Liver (tissue), 9 donors: Measurements from ENCODE around the gene ASB7. TPM values are rescaled to one million over a fixed set of nuclear protein-coding genes. Genes with fewer than 3 reads are reported as not detected.

ENCODE experiments used
- DNase-seq: peaks from one replicate; pipeline ENCODE4 v3.0.0-alpha.2; 2017; ENCODE audit warnings: low spot score
- H3K27ac ChIP-seq, 2 donors: one replicate each; pipeline ENCODE4 v1.7.0; 2013; ENCODE audit warnings: inconsistent platforms in 2 of 2, low read length in 2 of 2, control low read depth in 1 of 2, low read depth in 1 of 2, mild to moderate bottlenecking in 1 of 2
- H3K27me3 ChIP-seq, 4 donors: one replicate each; pipeline versions ENCODE4 v1.6.1 to v1.7.0; 2013; ENCODE audit warnings: low read length in 3 of 4, inconsistent platforms in 1 of 4, mild to moderate bottlenecking in 1 of 4, moderate library complexity in 1 of 4; ENCODE audit not compliant: control insufficient read depth in 4 of 4, insufficient read depth in 4 of 4
- H3K36me3 ChIP-seq, 4 donors: one replicate each; pipeline versions ENCODE4 v1.6.1 to v1.7.0; 2013; ENCODE audit warnings: low read length in 3 of 4, mild to moderate bottlenecking in 3 of 4, low read depth in 1 of 4, moderate library complexity in 1 of 4; ENCODE audit not compliant: control insufficient read depth in 4 of 4, insufficient read depth in 3 of 4
- H3K4me1 ChIP-seq, 4 donors: one replicate each; pipeline versions ENCODE4 v1.6.1 to v1.7.0; 2013; ENCODE audit warnings: low read length in 3 of 4, mild to moderate bottlenecking in 3 of 4, moderate library complexity in 1 of 4; ENCODE audit not compliant: control insufficient read depth in 4 of 4, insufficient read depth in 4 of 4
- H3K4me3 ChIP-seq, 3 donors: one replicate each; pipeline versions ENCODE4 v1.6.1 to v1.7.0; 2013; ENCODE audit warnings: low read length in 3 of 3, control low read depth in 1 of 3, low read depth in 1 of 3, mild to moderate bottlenecking in 1 of 3
- H3K9ac ChIP-seq, 2 donors: one replicate each; pipeline ENCODE4 v1.7.0; 2013; ENCODE audit warnings: low read length in 2 of 2, mild to moderate bottlenecking in 2 of 2, moderate library complexity in 2 of 2, control low read depth in 1 of 2, low read depth in 1 of 2
- H3K9me3 ChIP-seq, 4 donors: one replicate each; pipeline versions ENCODE4 v1.6.1 to v1.7.0; 2013; ENCODE audit warnings: low read length in 3 of 4; ENCODE audit not compliant: control insufficient read depth in 4 of 4
- ATF3 ChIP-seq: IDR thresholded peaks from 2 replicates; pipeline ENCODE4 v1.6.1; 2016; ENCODE audit warnings: antibody characterized with exemption
- CTCF ChIP-seq: fragments of 150-350 bp; IDR thresholded peaks from 2 replicates; pipeline ENCODE4 v1.5.1; 2017; ENCODE audit warnings: improper control_type of control experiment, low read depth, low read length; ENCODE audit not compliant: missing input control
- EGR1 ChIP-seq, 2 donors: IDR thresholded peaks; 2 replicates each; pipeline ENCODE4 v1.6.1; 2016 to 2018; ENCODE audit warnings: antibody characterized with exemption in 2 of 2, low read depth in 2 of 2
- FOXA1 ChIP-seq: IDR thresholded peaks from 2 replicates; pipeline ENCODE4 v1.6.1; 2016; ENCODE audit warnings: antibody characterized with exemption
- FOXA2 ChIP-seq: IDR thresholded peaks from 2 replicates; pipeline ENCODE4 v1.6.1; 2016; ENCODE audit warnings: antibody characterized with exemption
- GABPA ChIP-seq, 2 donors: IDR thresholded peaks in 1 of 2; conservative IDR thresholded peaks in 1 of 2; 2 replicates each; pipeline ENCODE4 v1.6.1; 2016; ENCODE audit warnings: antibody characterized with exemption in 2 of 2, mild to moderate bottlenecking in 1 of 2, moderate library complexity in 1 of 2
- HNF4A ChIP-seq, 2 donors: conservative IDR thresholded peaks; 2 replicates each; pipeline ENCODE4 v1.6.1; 2016; ENCODE audit warnings: antibody characterized with exemption in 2 of 2, mild to moderate bottlenecking in 2 of 2
- HNF4G ChIP-seq: IDR thresholded peaks from 2 replicates; pipeline ENCODE4 v1.6.1; 2016; ENCODE audit warnings: antibody characterized with exemption
- JUND ChIP-seq, 2 donors: IDR thresholded peaks; 2 replicates each; pipeline ENCODE4 v1.6.1; 2016; ENCODE audit warnings: antibody characterized with exemption in 2 of 2
- MAX ChIP-seq: IDR thresholded peaks from 2 replicates; pipeline ENCODE4 v1.6.1; 2016; ENCODE audit warnings: antibody characterized with exemption
- NR2F2 ChIP-seq: IDR thresholded peaks from 2 replicates; pipeline ENCODE4 v1.6.1; 2016; ENCODE audit warnings: antibody characterized with exemption
- RAD21 ChIP-seq, 2 donors: IDR thresholded peaks; 2 replicates each; pipeline ENCODE4 v1.6.1; 2016; ENCODE audit warnings: antibody characterized with exemption in 2 of 2, mild to moderate bottlenecking in 2 of 2
- REST ChIP-seq: IDR thresholded peaks from 2 replicates; pipeline ENCODE4 v1.6.1; 2016; ENCODE audit warnings: antibody characterized with exemption, mild to moderate bottlenecking
- RXRA ChIP-seq, 2 donors: IDR thresholded peaks; 2 replicates each; pipeline ENCODE4 v1.6.1; 2017 to 2018; ENCODE audit warnings: antibody characterized with exemption in 2 of 2, mild to moderate bottlenecking in 1 of 2
- SP1 ChIP-seq: IDR thresholded peaks from 2 replicates; pipeline ENCODE4 v1.6.1; 2018; ENCODE audit warnings: antibody characterized with exemption, mild to moderate bottlenecking
- TAF1 ChIP-seq: conservative IDR thresholded peaks from 2 replicates; pipeline ENCODE4 v1.6.1; 2016; ENCODE audit warnings: antibody characterized with exemption, mild to moderate bottlenecking
- YY1 ChIP-seq: IDR thresholded peaks from 2 replicates; pipeline ENCODE4 v1.6.1; 2016; ENCODE audit warnings: antibody characterized with exemption, mild to moderate bottlenecking
- ZBTB33 ChIP-seq: IDR thresholded peaks from 2 replicates; pipeline ENCODE4 v1.6.1; 2016; ENCODE audit warnings: antibody characterized with exemption
- WGBS: extraction: QIAGEN DNeasy Blood & Tissue Kit; methylation state at CpG from one replicate; pipeline ENCODE4 v1.1.7; 2013; 5-methylcytosine and 5-hydroxymethylcytosine counted together
- polyA plus RNA-seq, 2 donors: library from polyadenylated mRNA; stranded (reverse) in 1 of 2; unstranded in 1 of 2; fragments of 200-250 nt in 1 of 2; fragments of >200 nt in 1 of 2; fragmentation: Nextera tagmentation in 1 of 2; extraction: Ambion mirVana in 1 of 2; gene quantifications; one replicate each; pipeline versions ENCODE4 v1.2.1 to v1.2.3, GENCODE V29; 2013 to 2015
- total RNA-seq, 2 donors: library from RNA; depleted of rRNA; stranded (reverse); fragments of >200 nt; gene quantifications; one replicate each; pipeline ENCODE4 v1.2.3, GENCODE V29; 2014
- donor health status: healthy.
- donor health status: healthy.
- donor health status: healthy.
- donor health status: healthy.
- donor health status: healthy.

Gene ASB7
- total and polyA plus RNA-seq, 4 donors: 3.7 to 12.6 (median 6.5) TPM

GRCh38 chr15:100652116-100652515, 49.7 kb downstream of the ASB7 start:
- no peak overlapping the region for H3K27ac ChIP-seq
- no peaks in the 10 kb centered on the region for H3K4me1 ChIP-seq
- no peak for DNase-seq
- no peaks in the 10 kb centered on the region for H3K27me3 ChIP-seq
- no peaks in the 10 kb centered on the region for H3K9me3 ChIP-seq
- H3K36me3 ChIP-seq: peaks cover 0 to 4% (median 2%) of the 10 kb centered on the region in 4 donors
- 96% methylated on average over 2 of the region's 2 CpGs for WGBS
- TF ChIP-seq FOXA2 (no peak), FOXA1 (no peak), CTCF (no peak), REST (no peak), YY1 (no peak)
- no peak overlapping the region for H3K9ac ChIP-seq
- H3K4me3 ChIP-seq: no peak overlapping the region

GRCh38 chr15:100653608-100654007, 51.2 kb downstream of the ASB7 start:
- no peak for DNase-seq
- no peaks in the 10 kb centered on the region for H3K27me3 ChIP-seq
- H3K9me3 ChIP-seq: no peaks in the 10 kb centered on the region
- no peaks in the 10 kb centered on the region for H3K4me1 ChIP-seq
- no peak overlapping the region for H3K27ac ChIP-seq
- TF ChIP-seq TAF1: no peak
- TF ChIP-seq SP1: no peak
- no peak for TF ChIP-seq REST
- no peak for TF ChIP-seq HNF4G
- no peak for TF ChIP-seq RXRA (IDR thresholded peaks at IDR 0.05)
- no peak for TF ChIP-seq FOXA1
- no peak for TF ChIP-seq EGR1 (IDR thresholded peaks at IDR 0.05; ENCODE audit: low read depth in 2 of 2)
- no peak for TF ChIP-seq MAX
- TF ChIP-seq HNF4A (conservative IDR thresholded peaks at IDR 0.05): no peak
- TF ChIP-seq RAD21 (IDR thresholded peaks at IDR 0.05): no peak
- no peak for TF ChIP-seq NR2F2
- no peak for TF ChIP-seq ZBTB33
- TF ChIP-seq YY1: no peak
- no peak for TF ChIP-seq JUND (IDR thresholded peaks at IDR 0.05)
- no peak for TF ChIP-seq ATF3
- TF ChIP-seq GABPA (IDR thresholded peaks at IDR 0.05 in 1 of 2, conservative IDR thresholded peaks at IDR 0.05 in 1 of 2): no peak
- TF ChIP-seq FOXA2: no peak
- H3K4me3 ChIP-seq: no peak overlapping the region
- no peak overlapping the region for H3K9ac ChIP-seq
- WGBS: 79% methylated on average over 1 of the region's 1 CpG
- peaks cover 0 to 4% (median 1%) of the 10 kb centered on the region in 4 donors for H3K36me3 ChIP-seq
